ENCODE results near the gene RASA3.

- TF ChIP-seq E2F6 (IDR thresholded peaks at IDR 0.05) = no peak
- no peak for TF ChIP-seq POLR2A (IDR thresholded peaks at IDR 0.05; ENCODE audit: control extremely low read depth in 1 of 2, low read depth in 2 of 2, low read length in 2 of 2)
- no peak for TF ChIP-seq POLR2AphosphoS5 (IDR thresholded peaks at IDR 0.05; ENCODE audit: low read depth, low read length)
- TF ChIP-seq YY1 (IDR thresholded peaks at IDR 0.05; ENCODE audit: low read depth, low read length) = no peak
- no peak for TF ChIP-seq CTCF (IDR thresholded peaks at IDR 0.05; ENCODE audit: control extremely low read depth in 1 of 3, insufficient read depth in 1 of 3, low read depth in 1 of 3, low read length in 3 of 3)
- no peak for TF ChIP-seq ASH2L (IDR thresholded peaks at IDR 0.05; ENCODE audit: low read length)
- no peak for TF ChIP-seq EZH2 (IDR thresholded peaks at IDR 0.05; ENCODE audit: low read depth, low read length, severe bottlenecking)
Measured at GRCh38 chr13:114072421-114072820, 60.0 kb downstream of the RASA3 start.
